NCI-H2196 (cell line): Measurements from ENCODE around the gene SLC22A3.
"Not testable (repeated sequence)": the region's sequence is repeated elsewhere in the genome, so short reads cannot be mapped to it uniquely, and the experiment has no call there.

Source experiments
- DNase-seq: peaks from one replicate; lab custom pipeline; 2025; ENCODE audit not compliant: unreplicated experiment; lab: John Stamatoyannopoulos, UW

Gene SLC22A3, protein sequence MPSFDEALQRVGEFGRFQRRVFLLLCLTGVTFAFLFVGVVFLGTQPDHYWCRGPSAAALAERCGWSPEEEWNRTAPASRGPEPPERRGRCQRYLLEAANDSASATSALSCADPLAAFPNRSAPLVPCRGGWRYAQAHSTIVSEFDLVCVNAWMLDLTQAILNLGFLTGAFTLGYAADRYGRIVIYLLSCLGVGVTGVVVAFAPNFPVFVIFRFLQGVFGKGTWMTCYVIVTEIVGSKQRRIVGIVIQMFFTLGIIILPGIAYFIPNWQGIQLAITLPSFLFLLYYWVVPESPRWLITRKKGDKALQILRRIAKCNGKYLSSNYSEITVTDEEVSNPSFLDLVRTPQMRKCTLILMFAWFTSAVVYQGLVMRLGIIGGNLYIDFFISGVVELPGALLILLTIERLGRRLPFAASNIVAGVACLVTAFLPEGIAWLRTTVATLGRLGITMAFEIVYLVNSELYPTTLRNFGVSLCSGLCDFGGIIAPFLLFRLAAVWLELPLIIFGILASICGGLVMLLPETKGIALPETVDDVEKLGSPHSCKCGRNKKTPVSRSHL

GRCh38 chr6:160348223-160349019, at the start of gene SLC22A3:
TSS of gene SLC22A3 (plus strand) at chr6:160348378. CDS start at chr6:160348420, 42 bp downstream.
- no peak for DNase-seq

GRCh38 chr6:160299559-160299958, 48.6 kb upstream of the SLC22A3 start:
- no peak for DNase-seq

GRCh38 chr6:160300076-160300695, 48.0 kb upstream of the SLC22A3 start:
- DNase-seq = no peak

GRCh38 chr6:160301339-160301738, 46.8 kb upstream of the SLC22A3 start:
- no peak for DNase-seq

- DNase-seq = not testable (repeated sequence)
These were observed 45.6 kb upstream of the SLC22A3 start for GRCh38 chr6:160302431-160303082.

GRCh38 chr6:160303806-160304205, 44.4 kb upstream of the SLC22A3 start:
- DNase-seq = no peak

DNA sequence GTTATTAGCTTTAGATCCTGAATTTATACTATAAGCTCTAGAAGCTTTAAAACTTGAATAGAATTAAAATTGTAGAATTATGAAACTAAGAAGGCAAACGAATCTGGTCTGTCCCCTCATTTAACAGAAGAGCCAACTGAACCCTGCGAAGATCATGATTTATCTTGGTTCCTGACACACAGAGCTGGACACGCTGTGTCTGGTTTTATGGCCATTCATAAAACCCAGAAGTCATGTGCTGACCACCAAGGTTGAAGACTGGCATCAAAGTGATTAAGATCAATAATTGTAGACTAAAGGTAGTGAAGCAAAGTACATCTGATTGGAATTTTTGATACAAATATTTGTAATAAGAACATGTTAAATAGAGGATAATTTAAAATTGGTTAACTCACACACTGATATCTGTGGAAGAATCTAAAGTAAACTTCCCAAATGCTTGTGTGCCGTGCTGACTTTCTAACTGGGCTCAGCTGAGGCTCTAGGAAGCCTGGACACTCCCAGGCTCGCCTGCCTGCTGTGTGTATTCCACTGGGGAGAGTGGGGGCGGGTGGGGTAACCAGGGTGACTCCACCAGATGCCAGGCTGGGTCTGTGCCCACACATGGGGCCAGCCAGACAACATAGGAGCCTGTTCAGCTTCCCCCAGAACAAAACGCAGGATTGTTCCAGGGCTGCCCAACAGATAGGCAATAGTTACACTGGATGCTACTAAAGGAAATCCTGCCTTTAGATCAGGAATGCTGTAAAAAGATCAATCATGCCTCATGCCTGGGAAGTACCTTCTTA, 42.1 kb upstream of the SLC22A3 start:
- no peak for DNase-seq

DNA sequence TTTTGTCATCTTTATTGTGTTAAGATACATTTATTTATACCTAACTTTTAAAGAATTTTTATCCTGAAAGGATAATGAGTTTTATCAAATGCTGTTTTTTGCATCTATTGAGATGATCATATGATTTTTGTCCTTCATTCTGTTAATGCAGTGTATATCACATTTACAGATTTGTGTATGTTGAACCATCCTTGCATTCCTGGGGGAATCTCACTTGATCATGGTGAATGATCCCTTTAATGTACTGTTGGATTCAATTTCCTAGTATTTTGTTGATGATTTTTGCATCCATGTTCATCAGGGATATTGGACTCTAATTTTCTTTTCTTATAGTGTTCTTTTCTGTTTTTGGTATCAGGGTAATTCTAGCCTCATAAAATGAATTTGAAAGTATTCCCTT, 38.5 kb upstream of the SLC22A3 start:
- no peak for DNase-seq

- DNase-seq = no peak
These were observed 35.3 kb upstream of the SLC22A3 start for GRCh38 chr6:160312900-160313299.

DNA sequence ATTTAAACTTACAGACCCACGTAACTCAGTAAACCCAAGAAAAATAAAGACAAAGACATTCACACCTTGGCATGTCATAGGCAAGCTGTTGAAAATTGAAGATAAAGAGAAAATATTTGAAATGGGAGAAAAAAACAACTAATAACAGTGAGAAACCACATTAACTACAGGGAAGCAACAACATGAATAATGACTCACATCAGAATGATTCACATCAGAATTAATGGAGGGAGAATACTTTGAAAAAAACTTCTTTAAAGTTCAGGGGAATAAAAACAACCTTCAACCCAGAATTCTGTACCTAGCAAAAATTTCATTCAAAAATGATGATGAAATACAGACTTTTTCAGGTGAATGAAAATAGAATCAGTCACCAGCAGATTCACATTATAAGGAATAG, 32.9 kb upstream of the SLC22A3 start:
- no peak for DNase-seq

DNA sequence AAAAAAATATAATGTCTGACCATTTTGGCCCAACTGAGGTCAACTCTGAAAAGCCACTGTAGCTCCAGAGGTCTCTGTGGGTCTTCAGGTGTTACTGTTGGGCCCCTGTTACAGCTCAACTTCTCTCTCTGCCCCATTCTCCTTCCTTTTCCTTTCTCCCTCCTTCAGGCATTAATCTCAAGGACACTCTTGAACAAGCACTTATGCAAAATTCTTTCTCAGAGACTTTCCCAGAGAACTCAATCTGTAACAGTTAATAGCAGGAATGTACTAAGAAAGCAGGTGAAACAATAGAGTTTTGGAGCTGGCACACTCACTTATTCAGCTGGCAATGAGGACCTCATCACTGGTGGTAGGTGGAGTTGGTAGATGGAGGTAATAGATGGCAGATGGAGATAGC, 31.9 kb upstream of the SLC22A3 start:
- DNase-seq = no peak

GRCh38 chr6:160319246-160319645, 28.9 kb upstream of the SLC22A3 start:
- no peak for DNase-seq

GRCh38 chr6:160321729-160322505, 26.3 kb upstream of the SLC22A3 start:
- no peak for DNase-seq

DNA sequence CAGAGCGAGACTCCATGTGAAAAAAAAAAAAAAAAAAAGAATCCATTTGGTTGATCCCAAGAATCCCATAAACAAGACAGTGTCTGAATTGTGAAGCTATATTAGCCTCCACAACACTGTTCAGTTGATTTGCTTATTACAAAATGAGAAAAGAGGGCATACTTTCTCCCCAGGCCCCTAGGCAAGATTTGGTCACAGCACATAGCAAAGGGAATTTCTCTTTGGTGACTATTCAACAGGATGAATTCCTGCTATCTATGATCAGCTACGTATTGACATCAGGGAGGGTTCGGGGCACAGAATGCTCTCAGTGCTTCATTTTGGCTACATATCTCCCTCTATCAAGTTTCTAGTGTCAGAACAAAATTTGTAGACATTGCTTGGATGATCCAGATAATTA, 20.2 kb upstream of the SLC22A3 start:
- no peak for DNase-seq

GRCh38 chr6:160328447-160328846, 19.7 kb upstream of the SLC22A3 start:
- DNase-seq = no peak

GRCh38 chr6:160329188-160329587, 19.0 kb upstream of the SLC22A3 start:
- DNase-seq = no peak

GRCh38 chr6:160330619-160331018, 17.6 kb upstream of the SLC22A3 start:
- DNase-seq = no peak

DNA sequence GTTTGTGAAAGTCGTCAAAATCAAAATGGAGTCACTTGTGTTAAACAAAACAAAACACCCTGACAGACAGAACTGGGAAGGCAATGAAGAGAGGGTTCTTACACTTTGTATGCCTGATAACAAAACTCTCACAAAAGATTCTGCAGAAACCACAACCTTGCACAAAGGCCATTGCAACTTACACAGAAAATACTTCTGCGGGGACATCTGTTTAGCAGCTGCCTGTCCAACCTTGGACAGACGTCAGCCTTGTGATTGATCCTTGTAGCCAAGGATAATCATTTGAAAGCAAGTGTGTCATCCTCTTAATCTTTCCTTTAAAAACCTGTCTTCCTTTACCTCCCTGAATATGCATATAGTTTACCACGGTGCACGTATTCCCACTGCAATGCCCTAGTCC, 17.0 kb upstream of the SLC22A3 start:
- DNase-seq = no peak

DNA sequence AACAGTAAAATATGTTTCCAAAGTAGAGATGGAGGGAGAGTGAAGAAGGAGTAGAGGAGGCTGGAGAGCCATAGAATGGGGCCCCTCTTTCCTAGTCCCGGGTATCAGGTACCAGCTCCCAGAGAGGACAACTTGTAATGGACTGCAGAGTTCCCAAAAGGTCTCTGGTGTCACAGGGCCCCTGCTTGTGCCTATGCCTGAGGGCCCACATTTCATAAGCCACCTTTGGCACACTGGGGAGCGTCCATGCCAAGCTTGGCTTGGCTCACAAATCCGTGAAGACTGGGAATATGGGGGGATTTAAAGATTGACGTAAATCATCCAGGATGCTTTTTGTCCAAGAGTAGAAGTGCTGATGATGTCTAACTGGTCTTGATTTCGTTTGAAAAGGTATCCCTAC, 16.4 kb upstream of the SLC22A3 start:
- DNase-seq = no peak
